ENCODE results near the gene SPTBN1. TPM values are rescaled to one million over a fixed set of nuclear protein-coding genes. Genes with fewer than 3 reads are reported as not detected.

SPTBN1 gene
- total RNA-seq, 4 donors from 2014 or later: 65.0 to 217 (median 85.3) TPM

DNA sequence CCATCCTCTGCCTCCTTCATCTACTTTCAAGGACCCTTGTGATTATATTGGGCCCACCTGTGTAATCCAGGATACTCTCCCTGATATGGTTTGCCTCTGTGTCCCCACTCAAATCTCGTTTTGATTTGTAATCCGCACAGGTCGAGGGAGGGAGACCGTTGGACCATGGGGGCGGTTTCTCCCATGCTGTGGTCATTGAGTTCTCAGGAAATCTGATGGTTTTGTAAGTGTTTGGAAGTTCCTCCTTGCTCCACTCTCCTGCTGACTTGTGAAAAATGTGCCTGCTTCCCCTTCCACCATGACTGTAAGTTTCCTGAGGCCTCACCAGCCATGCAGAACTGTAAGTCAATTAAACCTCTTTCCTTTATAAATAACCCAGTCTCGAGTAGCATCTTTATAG lies 225.3 kb downstream of the SPTBN1 start:
- Histone ChIP-seq H3K4me3 (no peak overlapping the region), H3K9me3 (no peaks in the 10 kb centered on the region), H3K27ac (no peak overlapping the region), H3K27me3 (no peaks in the 10 kb centered on the region), H3K4me1 (no peaks in the 10 kb centered on the region), H3K36me3 (no peaks in the 10 kb centered on the region)
- WGBS, 2 donors: 75 to 85% methylated on average over 6 of the region's 6 CpGs
- intact Hi-C loops (cut with DNase I): no loop called here
- no peak for DNase-seq
- no peak for TF ChIP-seq POLR2A (IDR thresholded peaks at IDR 0.05)
- TF ChIP-seq, protein P1, sequence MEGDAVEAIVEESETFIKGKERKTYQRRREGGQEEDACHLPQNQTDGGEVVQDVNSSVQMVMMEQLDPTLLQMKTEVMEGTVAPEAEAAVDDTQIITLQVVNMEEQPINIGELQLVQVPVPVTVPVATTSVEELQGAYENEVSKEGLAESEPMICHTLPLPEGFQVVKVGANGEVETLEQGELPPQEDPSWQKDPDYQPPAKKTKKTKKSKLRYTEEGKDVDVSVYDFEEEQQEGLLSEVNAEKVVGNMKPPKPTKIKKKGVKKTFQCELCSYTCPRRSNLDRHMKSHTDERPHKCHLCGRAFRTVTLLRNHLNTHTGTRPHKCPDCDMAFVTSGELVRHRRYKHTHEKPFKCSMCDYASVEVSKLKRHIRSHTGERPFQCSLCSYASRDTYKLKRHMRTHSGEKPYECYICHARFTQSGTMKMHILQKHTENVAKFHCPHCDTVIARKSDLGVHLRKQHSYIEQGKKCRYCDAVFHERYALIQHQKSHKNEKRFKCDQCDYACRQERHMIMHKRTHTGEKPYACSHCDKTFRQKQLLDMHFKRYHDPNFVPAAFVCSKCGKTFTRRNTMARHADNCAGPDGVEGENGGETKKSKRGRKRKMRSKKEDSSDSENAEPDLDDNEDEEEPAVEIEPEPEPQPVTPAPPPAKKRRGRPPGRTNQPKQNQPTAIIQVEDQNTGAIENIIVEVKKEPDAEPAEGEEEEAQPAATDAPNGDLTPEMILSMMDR (IDR thresholded peaks at IDR 0.05): no peak

DNA sequence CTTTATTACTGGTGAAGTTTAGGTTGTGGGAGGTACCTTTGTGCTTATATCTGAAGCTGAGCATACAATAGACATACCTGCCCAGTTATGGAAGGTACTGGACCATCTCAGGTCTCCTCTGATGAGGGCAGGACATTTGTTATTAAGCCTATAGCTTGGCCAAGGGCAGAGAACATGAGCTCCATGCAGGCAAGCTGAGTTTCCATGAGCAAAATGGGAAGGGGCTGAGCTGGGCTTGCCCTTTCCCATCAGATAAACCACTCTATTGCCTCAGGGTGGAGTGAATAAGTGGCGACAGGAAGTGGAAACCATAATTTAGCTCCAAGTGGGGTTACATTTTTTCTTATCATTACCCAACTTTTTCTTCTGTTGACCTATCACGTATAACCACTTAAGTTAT lies 227.5 kb downstream of the SPTBN1 start:
- Histone ChIP-seq H3K36me3 (no peaks in the 10 kb centered on the region), H3K4me3 (no peak overlapping the region), H3K27me3 (no peaks in the 10 kb centered on the region), H3K4me1 (no peaks in the 10 kb centered on the region), H3K9me3 (no peaks in the 10 kb centered on the region), H3K27ac (no peak overlapping the region)
- TF ChIP-seq POLR2A (IDR thresholded peaks at IDR 0.05): no peak
- TF ChIP-seq, protein P1 (IDR thresholded peaks at IDR 0.05): no peak
- DNase-seq: no peak
- 85% methylated on average over 2 of the region's 2 CpGs for WGBS, 2 donors
- intact Hi-C loops (cut with DNase I): no loop called here

DNA sequence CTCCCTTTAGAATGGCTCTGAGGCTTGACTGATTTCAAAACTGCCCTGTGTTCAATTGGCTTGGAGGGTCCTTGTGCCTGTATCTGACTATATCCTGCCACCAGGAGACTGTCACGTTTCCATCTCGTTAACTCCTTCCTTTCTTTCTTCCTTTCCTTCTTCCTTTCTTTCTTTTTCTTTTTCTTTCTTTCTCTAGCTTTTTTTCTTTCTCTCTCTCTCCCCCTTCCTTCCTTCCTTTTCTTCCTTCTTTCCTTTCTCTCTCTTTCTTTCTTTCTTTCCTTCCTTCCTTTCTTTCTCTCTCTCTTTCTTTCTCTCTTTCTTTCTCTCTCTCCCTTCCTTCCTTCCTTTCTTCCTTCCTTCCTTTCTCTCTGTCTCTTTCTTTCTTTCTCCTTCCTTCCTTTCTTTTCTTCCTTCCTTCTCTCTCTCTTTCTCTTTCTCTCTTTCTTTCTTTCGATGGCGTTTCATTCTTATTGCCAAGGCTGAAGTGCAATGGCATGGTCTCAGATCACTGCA lies 229.2 kb downstream of the SPTBN1 start:
- H3K36me3 ChIP-seq: no peaks in the 10 kb centered on the region
- no peaks in the 10 kb centered on the region for H3K4me1 ChIP-seq
- no peak for TF ChIP-seq POLR2A (IDR thresholded peaks at IDR 0.05)
- TF ChIP-seq, protein P1 (IDR thresholded peaks at IDR 0.05): no peak
- H3K27ac ChIP-seq: no peak overlapping the region
- intact Hi-C loops (cut with DNase I): no loop called here
- H3K4me3 ChIP-seq: no peak overlapping the region
- no peak for DNase-seq
- 79 to 87% methylated on average over 4 of the region's 4 CpGs for WGBS, 2 donors
- no peaks in the 10 kb centered on the region for H3K9me3 ChIP-seq
- no peaks in the 10 kb centered on the region for H3K27me3 ChIP-seq

DNA sequence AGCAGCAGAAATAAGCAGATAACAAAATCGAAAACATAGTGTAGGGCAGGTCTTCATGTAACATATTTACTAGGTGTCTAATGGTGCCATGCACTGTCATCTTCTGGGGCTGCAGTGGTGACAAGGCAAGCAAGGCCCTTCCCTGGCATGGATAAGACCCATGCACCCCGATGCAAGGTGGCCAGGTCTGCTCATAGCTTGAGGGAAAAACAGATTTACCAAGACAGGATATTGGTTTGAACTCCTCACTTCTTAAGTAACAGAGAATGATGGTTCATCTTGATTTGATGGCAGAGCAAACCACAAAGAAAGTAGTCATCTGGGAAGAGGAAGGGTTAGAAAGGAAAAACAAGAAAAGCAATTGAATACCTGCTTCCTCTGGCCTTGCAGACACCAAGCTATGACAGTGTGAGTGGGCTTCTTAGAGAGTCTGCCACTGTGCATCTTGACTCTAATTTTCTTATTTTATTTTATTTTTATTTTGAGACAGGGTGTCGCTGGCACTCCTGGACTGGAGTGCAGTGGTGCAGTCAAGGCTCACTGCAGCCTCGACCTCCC lies 231.5 kb downstream of the SPTBN1 start:
- Histone ChIP-seq H3K27ac (no peak overlapping the region), H3K4me3 (no peak overlapping the region), H3K4me1 (no peaks in the 10 kb centered on the region), H3K27me3 (no peaks in the 10 kb centered on the region), H3K9me3 (no peaks in the 10 kb centered on the region), H3K36me3 (no peaks in the 10 kb centered on the region)
- WGBS, 2 donors: 71 to 96% methylated on average over 4 of the region's 4 CpGs
- no peak for DNase-seq
- intact Hi-C loops (cut with DNase I): no loop called here
- TF ChIP-seq, protein P1 (IDR thresholded peaks at IDR 0.05): no peak
- TF ChIP-seq POLR2A (IDR thresholded peaks at IDR 0.05): no peak

DNA sequence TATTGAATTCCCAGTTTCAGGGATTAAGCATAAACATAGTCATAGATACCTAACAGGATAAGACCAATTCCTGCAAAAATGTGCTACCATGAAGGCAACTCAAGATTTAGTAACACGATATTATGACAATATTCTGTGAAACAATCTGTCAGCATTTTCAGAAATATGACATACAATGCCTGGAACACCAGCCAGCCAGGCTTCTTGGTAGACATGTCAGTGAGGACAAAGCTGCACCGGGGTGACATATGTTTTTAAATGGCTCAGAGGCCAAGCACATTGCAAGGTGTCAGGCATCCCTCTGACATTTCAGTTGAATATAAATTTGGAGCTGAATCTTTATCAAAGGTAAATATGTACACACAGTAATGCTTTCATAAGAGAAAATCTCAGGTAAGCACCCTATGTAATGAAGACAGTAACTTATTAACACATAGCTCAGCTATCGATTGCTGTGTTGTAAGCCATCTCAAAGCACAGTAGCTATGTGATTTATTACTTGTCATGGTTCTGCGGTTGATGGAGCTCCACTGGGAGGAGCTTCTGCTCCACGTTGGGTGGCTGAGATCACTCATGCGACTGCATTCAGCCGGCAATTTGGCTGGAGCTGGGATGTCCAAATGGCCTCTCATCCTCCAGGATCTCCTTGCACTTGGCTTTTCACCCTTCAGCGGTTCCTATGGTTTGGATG lies 235.5 kb downstream of the SPTBN1 start:
- intact Hi-C loops (cut with DNase I): no loop called here
- H3K27ac ChIP-seq: no peak overlapping the region
- WGBS, 2 donors: 58 to 84% methylated on average over 8 of the region's 8 CpGs
- no peaks in the 10 kb centered on the region for H3K27me3 ChIP-seq
- no peaks in the 10 kb centered on the region for H3K4me1 ChIP-seq
- no peak for TF ChIP-seq POLR2A (IDR thresholded peaks at IDR 0.05)
- no peaks in the 10 kb centered on the region for H3K9me3 ChIP-seq
- no peaks in the 10 kb centered on the region for H3K36me3 ChIP-seq
- no peak overlapping the region for H3K4me3 ChIP-seq
- no peak for DNase-seq
